ENCODE measurements around the gene ARRB1. TPM values are rescaled to one million over a fixed set of nuclear protein-coding genes. Genes with fewer than 3 reads are reported as not detected.

The ARRB1 gene
- total and polyA plus RNA-seq, 3 donors from 2014 or later, result 8.4 to 9.8 (median 8.5) TPM

DNA sequence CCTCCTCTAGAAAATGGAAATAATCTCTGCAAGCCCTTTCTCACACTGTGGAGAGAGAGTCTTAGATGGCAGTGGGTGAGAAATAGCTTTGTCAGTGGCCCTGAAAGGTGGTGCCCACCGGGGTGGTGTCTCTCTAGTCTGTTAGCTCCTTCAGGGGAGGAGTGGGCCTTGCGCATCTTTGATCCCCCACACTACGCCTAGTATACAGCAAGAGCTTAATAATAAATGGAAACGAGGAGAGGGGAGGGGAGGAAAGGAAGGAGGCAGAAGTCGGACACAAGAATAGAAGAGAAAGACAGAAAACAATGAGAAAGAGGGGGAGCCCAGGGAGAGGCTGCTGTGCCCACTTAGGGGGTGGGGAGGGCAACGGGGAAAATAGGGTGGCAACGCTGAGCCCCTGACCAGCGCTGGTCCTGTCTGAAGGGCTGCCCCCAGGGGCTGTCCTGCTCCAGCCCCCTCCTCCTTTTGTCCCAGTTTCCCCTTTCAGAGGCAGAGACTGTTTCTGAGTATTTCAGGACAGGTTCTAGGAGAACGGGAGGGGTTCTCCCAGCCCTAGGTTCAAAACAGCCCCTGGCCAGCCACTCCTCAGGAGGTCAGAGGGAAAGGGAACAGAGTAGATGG is 1.2 kb downstream of the ARRB1 start:
- H3K27me3 ChIP-seq, result no peaks in the 10 kb centered on the region
- WGBS, 2 donors, result 52 to 54% methylated on average over 9 of the region's 9 CpGs
- H3K36me3 ChIP-seq (ENCODE audit: low read depth, missing control alignments), result no peaks in the 10 kb centered on the region
- H3K4me1 ChIP-seq, result peaks cover 38% of the 10 kb centered on the region
- H3K4me3 ChIP-seq, result peak overlapping the region; percentile 60 to 72
- H3K9me3 ChIP-seq, result no peaks in the 10 kb centered on the region
- no peak for DNase-seq
- intact Hi-C loops (cut with DNase I; ENCODE audit: low total_unique reads), result no loop called here
- no peak for TF ChIP-seq POLR2A (IDR thresholded peaks at IDR 0.05)
- no peak for TF ChIP-seq CTCF (IDR thresholded peaks at IDR 0.05)
- H3K27ac ChIP-seq, result peak overlapping the region; percentile 64 to 90

GRCh38 chr11:75349521-75350116 is 1.8 kb downstream of the ARRB1 start:
- intact Hi-C loops (cut with DNase I; ENCODE audit: low total_unique reads), result no loop called here

DNA sequence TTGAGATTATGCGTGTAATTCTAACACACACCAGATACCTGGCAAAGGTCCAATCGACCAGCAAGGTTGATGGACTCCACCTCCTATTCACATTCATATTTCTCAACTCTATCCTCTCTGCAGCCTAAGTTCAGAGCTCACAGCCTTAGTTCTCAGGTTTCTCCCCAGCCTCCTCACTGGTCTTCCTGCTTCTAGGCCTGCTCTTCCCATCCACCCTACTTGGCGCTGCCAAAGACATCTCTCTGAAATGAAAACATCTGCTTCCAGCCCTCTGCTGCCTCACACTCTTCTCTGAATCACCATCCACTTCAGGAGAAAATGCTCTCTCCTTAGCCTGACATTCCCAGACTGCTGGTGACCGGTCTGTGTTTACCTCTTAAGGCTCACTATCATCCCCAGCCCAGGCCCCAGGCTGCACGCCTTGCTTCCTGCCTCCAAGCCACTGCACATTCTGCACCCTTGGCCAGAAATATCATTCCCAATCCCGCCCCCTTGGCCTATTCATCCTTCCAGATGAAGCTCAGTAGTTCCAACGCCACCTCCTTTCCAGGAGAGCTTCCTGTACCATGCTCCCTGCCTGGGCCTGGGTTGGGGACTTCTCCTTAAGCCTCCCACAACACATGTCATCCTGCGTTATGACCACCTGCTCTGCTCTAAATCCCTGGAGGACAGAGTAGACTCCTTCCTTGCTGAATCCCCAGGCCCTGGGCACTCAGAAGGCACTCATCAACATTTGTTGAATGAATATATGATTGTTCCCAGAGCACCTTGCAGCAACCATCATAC is 3.5 kb downstream of the ARRB1 start:
- peak; percentile 59 for DNase-seq
- H3K4me1 ChIP-seq, result peaks cover 59% of the 10 kb centered on the region
- H3K27ac ChIP-seq, result peak overlapping the region in 1 of 2 donors; percentile 63
- 54 to 55% methylated on average over 8 of the region's 8 CpGs for WGBS, 2 donors
- TF ChIP-seq CTCF (IDR thresholded peaks at IDR 0.05) (no peak), POLR2A (IDR thresholded peaks at IDR 0.05) (no peak)
- H3K9me3 ChIP-seq, result no peaks in the 10 kb centered on the region
- H3K36me3 ChIP-seq (ENCODE audit: low read depth, missing control alignments), result no peaks in the 10 kb centered on the region
- intact Hi-C loops (cut with DNase I; ENCODE audit: low total_unique reads), result no loop called here
- H3K4me3 ChIP-seq, result no peak overlapping the region
- H3K27me3 ChIP-seq, result no peaks in the 10 kb centered on the region

More at GRCh38 chr11:75349521-75350116, 1.8 kb downstream of the ARRB1 start:
- TF ChIP-seq CTCF (IDR thresholded peaks at IDR 0.05) (no peak), POLR2A (IDR thresholded peaks at IDR 0.05) (no peak)
- H3K27me3 ChIP-seq, result no peaks in the 10 kb centered on the region
- 33 to 68% methylated on average over 1 to 4 of the region's 4 CpGs for WGBS, 2 donors
- H3K4me3 ChIP-seq, result no peak overlapping the region
- H3K9me3 ChIP-seq, result no peaks in the 10 kb centered on the region
- peaks cover 43% of the 10 kb centered on the region for H3K4me1 ChIP-seq
- no peak for DNase-seq
- H3K27ac ChIP-seq, result peak overlapping the region; percentile 64 to 90
- no peaks in the 10 kb centered on the region for H3K36me3 ChIP-seq (ENCODE audit: low read depth, missing control alignments)

DNA sequence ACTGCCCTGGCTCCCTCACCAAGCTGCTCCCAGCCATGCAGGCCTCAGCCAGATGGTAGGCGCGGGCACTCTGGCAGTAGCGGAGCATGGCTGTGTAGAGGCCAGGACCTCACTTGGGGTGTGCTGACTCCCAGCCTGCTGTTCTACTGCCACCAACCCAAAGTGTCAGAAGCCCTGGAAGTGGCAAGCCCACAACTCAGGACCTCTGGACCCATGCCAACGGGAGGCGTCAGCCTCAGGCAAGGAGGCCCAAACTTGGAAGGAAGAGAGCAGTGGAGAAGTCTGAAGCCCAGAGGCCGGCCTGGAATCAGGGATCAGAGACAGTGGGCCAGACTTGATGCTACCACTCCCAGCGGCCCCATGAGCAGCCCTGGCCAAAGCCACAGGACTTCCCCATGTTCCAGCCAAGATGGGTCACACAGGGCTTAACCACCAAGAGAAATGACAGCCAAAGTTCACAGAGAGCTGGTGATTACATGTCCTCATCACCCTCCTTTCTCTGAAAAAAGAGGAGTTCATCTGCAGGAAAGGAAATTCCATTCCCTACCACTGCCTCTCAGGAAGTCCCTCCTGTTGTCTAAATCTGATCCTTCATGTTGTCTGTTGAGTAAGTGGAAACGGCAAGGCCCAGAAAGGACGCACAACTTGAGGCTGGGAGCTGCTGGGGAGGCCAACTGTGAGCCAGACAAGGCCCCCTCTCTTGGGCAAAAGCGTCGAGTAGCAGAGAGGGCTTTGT is 4.4 kb downstream of the ARRB1 start:
- DNase-seq, result no peak
- 68 to 78% methylated on average over 10 to 11 of the region's 11 CpGs for WGBS, 2 donors
- intact Hi-C loops (cut with DNase I; ENCODE audit: low total_unique reads), result no loop called here
- TF ChIP-seq POLR2A (IDR thresholded peaks at IDR 0.05) (no peak), CTCF (IDR thresholded peaks at IDR 0.05) (no peak)
- no peaks in the 10 kb centered on the region for H3K27me3 ChIP-seq
- H3K4me1 ChIP-seq, result peaks cover 68% of the 10 kb centered on the region
- H3K9me3 ChIP-seq, result no peaks in the 10 kb centered on the region
- no peak overlapping the region for H3K4me3 ChIP-seq
- H3K36me3 ChIP-seq (ENCODE audit: low read depth, missing control alignments), result no peaks in the 10 kb centered on the region
- H3K27ac ChIP-seq, result peak overlapping the region in 1 of 2 donors; percentile 63
